Duodenal mucosa (tissue), 2 donors: Measurements from ENCODE around the gene CAPS.

Experiments
- H3K27ac ChIP-seq: one replicate; pipeline ENCODE4 v1.7.0; 2013; ENCODE audit warnings: low read depth, low read length
- H3K27me3 ChIP-seq, 2 donors: one replicate each; pipeline ENCODE4 v1.7.0; 2013; ENCODE audit warnings: low read length in 2 of 2, control low read depth in 1 of 2; ENCODE audit not compliant: insufficient read depth in 2 of 2, control insufficient read depth in 1 of 2
- H3K36me3 ChIP-seq, 2 donors: one replicate each; pipeline ENCODE4 v1.7.0; 2013; ENCODE audit warnings: low read length in 2 of 2, control low read depth in 1 of 2; ENCODE audit not compliant: insufficient read depth in 2 of 2, control insufficient read depth in 1 of 2
- H3K4me1 ChIP-seq, 2 donors: one replicate each; pipeline ENCODE4 v1.7.0; 2013; ENCODE audit warnings: low read length in 2 of 2, control low read depth in 1 of 2; ENCODE audit not compliant: insufficient read depth in 2 of 2, control insufficient read depth in 1 of 2
- H3K4me3 ChIP-seq, 2 donors: one replicate each; pipeline ENCODE4 v1.7.0; 2013; ENCODE audit warnings: low read length in 2 of 2, low read depth in 1 of 2
- H3K9ac ChIP-seq, 2 donors: one replicate each; pipeline ENCODE4 v1.7.0; 2013; ENCODE audit warnings: low read length in 2 of 2, low read depth in 1 of 2
- H3K9me3 ChIP-seq, 2 donors: one replicate each; pipeline ENCODE4 v1.7.0; 2013; ENCODE audit warnings: low read length in 2 of 2, control low read depth in 1 of 2; ENCODE audit not compliant: control insufficient read depth in 1 of 2

Gene CAPS

DNA sequence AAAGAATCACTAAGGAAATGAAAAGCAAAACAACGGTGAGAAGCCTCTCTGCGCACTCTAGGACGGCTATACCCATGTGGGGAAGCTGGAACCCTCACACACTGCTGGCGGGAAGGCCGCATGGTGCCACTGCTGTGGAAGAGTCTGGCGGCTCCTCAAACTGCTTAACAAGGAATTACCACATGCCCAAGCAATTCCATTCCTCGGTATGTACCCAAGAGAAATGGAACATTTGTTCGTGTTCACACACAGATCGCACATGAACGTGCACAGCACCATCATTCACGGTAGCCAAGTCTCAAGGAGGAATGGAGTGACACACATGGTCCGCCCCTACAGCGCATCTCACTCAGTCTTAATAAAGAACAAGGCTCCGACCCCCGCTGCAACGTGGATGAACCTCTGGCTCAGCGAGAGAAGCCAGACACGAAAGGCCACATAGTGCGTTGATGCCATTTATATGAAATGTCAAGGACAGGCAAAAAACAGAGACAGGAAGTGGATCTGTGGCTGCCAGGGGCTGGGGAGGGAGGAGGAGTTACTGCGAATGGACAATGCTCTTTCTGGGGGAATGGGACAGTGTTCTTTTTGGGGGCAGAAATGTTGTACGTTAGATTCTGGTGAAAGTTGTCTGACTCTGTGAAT lies 7.6 kb downstream of the CAPS start:
- no peak overlapping the region for H3K9ac ChIP-seq
- peaks cover 53 to 93% of the 10 kb centered on the region in 2 donors for H3K36me3 ChIP-seq
- no peak overlapping the region for H3K4me3 ChIP-seq
- no peak overlapping the region for H3K27ac ChIP-seq
- H3K4me1 ChIP-seq, result peaks cover 4 to 13% of the 10 kb centered on the region in 2 donors
- no peaks in the 10 kb centered on the region for H3K9me3 ChIP-seq
- no peaks in the 10 kb centered on the region for H3K27me3 ChIP-seq

DNA sequence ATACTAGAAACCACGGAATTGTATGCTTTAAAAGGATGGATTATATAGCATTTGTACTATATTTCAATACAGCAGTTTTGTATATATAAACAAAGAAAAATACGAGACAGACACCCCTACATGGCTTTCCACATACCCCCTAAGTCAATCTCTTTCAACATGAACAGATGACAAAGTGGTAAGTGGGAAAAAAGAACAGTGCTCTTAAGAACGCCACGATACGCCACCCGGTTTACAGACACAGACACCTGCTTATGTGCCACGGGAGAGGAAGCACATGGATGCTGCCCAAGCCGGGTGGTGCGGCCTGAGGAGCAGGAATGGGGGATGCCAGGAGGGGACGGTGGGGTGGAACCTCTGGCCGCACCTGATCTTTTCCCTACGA lies 8.1 kb downstream of the CAPS start:
- peaks cover 4 to 13% of the 10 kb centered on the region in 2 donors for H3K4me1 ChIP-seq
- peaks cover 53 to 93% of the 10 kb centered on the region in 2 donors for H3K36me3 ChIP-seq
- no peak overlapping the region for H3K9ac ChIP-seq
- H3K27me3 ChIP-seq, result no peaks in the 10 kb centered on the region
- H3K4me3 ChIP-seq, result no peak overlapping the region
- H3K9me3 ChIP-seq, result no peaks in the 10 kb centered on the region
- H3K27ac ChIP-seq, result no peak overlapping the region

DNA sequence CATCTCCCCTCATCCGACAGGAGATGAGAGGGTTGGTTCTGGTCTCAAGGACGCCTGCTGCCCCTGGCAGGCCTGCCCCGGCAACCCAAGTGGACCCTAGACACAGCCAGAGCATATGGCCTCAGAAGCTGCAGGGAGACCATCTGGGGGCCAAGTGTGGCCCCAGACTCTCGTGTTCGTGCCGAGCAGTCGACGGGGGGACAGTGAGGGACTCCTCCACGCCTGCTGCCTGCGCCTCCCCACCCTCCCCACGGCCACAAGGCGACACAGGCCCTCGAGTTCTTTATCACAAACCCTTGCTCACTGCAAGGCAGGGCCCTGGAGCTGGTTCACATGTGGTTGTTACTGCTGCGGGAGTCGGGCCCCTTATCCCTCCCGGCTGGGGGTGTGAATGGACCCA lies 9.3 kb downstream of the CAPS start:
- H3K27ac ChIP-seq, result no peak overlapping the region
- H3K36me3 ChIP-seq, result peaks cover 49 to 94% of the 10 kb centered on the region in 2 donors
- no peak overlapping the region for H3K4me3 ChIP-seq
- H3K4me1 ChIP-seq, result peaks cover 4 to 16% of the 10 kb centered on the region in 2 donors
- no peak overlapping the region for H3K9ac ChIP-seq
- no peaks in the 10 kb centered on the region for H3K27me3 ChIP-seq
- H3K9me3 ChIP-seq, result no peaks in the 10 kb centered on the region

DNA sequence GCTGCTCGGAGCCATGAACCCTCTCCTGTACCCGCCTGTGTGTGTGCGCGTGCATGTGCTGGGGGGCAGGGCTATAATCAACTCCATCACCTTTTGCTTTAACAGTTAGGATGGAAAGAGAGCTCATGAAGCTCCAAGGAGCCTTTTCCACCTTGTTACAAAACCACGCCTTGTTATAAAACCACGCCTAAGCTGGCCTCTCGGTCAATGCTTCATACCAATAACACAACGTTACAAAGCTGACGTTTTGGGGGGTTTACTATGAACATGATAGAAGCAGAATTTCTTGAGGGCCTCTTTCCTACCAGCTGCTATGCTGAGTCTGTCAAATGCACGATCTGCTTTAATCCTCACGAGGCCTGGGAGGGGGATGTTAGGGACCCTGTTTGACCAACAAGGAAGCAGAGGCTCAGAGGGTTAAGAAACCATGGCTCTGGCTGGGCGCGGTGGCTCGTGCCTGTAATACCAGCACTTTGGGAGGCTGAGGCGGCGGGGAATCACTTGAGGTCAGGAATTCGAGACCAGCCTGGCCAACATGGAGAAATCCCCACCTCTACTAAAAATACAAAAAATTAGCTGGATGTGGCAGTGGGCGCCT lies 11.9 kb downstream of the CAPS start:
- H3K27ac ChIP-seq, result no peak overlapping the region
- H3K9me3 ChIP-seq, result no peaks in the 10 kb centered on the region
- peaks cover 64 to 99% of the 10 kb centered on the region in 2 donors for H3K36me3 ChIP-seq
- no peak overlapping the region for H3K9ac ChIP-seq
- peaks cover 4 to 16% of the 10 kb centered on the region in 2 donors for H3K4me1 ChIP-seq
- H3K27me3 ChIP-seq, result no peaks in the 10 kb centered on the region
- no peak overlapping the region for H3K4me3 ChIP-seq

DNA sequence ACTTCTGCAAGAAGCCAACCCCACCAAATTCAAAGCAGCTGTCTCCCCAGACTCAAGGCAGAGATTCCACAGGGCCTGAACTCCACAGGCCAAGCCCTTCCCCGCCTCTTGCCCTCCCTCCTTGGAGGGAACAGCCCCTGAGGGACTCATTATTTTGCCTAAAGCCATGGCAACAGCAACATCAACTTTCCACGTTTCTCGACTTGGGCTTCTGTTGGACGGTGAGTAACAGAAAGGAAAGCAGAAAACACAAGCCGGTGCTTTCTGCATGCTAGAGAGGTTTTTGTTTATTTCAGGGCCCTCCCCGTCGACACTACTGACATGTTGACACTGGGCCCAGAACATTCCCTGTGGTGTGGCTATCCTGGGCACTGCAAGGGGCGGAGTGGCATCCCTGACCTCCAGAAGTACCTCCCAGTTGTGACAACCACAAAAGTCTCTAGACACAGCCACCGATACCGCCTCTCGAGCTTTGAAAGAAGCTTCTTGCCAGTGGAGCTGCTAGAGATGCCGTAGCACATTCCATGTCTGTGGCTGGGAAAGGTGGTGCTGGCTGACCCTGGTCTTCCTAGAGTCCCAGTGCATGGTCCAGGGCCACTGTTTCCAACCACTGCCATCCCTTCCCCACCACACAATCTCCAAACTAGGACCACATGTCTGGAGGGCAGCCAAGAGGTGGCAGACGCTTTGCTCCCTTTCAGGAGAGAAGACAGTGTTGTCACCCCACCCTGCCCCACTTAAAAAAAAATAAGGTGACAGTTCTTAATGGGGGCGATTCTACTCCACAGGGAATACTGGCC lies 12.8 kb downstream of the CAPS start:
- H3K27ac ChIP-seq, result peak overlapping the region; percentile 11
- no peaks in the 10 kb centered on the region for H3K9me3 ChIP-seq
- H3K9ac ChIP-seq, result no peak overlapping the region

DNA sequence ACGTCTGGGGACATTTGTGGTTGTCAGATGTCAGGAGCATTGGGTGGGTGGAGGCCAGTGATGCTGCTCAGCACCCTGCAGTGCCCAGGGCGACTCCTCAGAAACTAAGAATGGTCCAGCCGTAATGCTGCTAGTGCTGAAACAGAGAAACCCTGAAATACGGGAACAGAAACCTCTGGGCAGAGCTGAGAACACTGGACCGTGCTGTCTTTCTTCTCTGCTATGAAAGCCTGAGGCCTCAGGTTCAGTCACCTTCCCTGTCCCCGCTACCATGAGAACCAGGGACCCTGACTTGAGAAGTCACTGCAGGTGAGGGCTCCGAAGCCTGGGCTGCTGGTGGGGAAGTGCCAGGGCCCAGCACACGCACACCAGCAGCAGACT lies 13.4 kb downstream of the CAPS start:
- H3K4me1 ChIP-seq, result peaks cover 4 to 16% of the 10 kb centered on the region in 2 donors
- no peak overlapping the region for H3K27ac ChIP-seq
- H3K4me3 ChIP-seq, result no peak overlapping the region
- H3K9ac ChIP-seq, result no peak overlapping the region
- peaks cover 58 to 99% of the 10 kb centered on the region in 2 donors for H3K36me3 ChIP-seq
- no peaks in the 10 kb centered on the region for H3K27me3 ChIP-seq
- H3K9me3 ChIP-seq, result no peaks in the 10 kb centered on the region

More for the DNA sequence above, 12.8 kb downstream of the CAPS start:
- Histone ChIP-seq H3K27me3 (no peaks in the 10 kb centered on the region), H3K4me1 (peaks cover 4 to 16% of the 10 kb centered on the region in 2 donors), H3K36me3 (peaks cover 63 to 99% of the 10 kb centered on the region in 2 donors), H3K4me3 (no peak overlapping the region)

DNA sequence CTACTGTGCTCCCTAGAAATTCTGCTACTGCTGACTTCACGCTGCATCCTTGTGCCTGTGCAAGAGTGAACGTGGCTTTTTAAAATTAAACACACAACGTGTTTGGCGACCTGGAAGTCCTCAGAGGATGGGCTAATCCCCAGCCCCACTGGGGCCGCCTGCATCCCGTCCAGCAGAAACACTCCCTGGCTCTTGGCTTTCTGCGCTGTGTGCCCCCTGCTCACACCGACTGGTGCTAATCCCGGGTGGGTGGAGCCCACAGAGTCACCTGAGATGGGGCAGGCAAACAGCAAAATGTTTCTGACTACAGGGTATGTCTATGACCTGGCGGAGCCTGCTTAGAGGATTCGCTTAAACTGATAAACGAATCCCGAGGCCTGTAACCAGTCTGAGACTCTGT lies 15.1 kb downstream of the CAPS start:
- H3K4me3 ChIP-seq, result no peak overlapping the region
- no peak overlapping the region for H3K9ac ChIP-seq
- peaks cover 49 to 97% of the 10 kb centered on the region in 2 donors for H3K36me3 ChIP-seq
- H3K27me3 ChIP-seq, result no peaks in the 10 kb centered on the region
- no peak overlapping the region for H3K27ac ChIP-seq
- peaks cover 4 to 16% of the 10 kb centered on the region in 2 donors for H3K4me1 ChIP-seq
- no peaks in the 10 kb centered on the region for H3K9me3 ChIP-seq

DNA sequence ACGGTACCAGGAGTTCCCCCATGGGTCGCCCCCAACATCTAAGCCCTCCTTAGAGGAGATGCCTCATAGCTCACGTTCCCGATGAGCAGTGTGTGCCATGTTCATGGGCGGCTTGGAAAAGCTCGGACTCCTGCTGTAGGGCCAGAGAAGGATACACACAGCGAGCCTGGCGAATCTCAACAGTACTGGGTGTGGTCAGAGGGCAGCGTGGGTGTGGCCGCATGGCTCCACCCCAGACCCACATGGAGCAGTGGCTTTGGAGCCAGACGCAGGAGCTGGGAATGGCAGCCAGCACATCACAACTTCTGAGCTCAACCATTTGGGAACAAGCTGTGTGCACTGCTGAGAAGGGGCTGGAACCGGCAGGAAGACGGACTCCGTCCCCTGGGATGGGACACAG lies 15.6 kb downstream of the CAPS start:
- H3K27ac ChIP-seq, result no peak overlapping the region
- H3K36me3 ChIP-seq, result peaks cover 44 to 94% of the 10 kb centered on the region in 2 donors

DNA sequence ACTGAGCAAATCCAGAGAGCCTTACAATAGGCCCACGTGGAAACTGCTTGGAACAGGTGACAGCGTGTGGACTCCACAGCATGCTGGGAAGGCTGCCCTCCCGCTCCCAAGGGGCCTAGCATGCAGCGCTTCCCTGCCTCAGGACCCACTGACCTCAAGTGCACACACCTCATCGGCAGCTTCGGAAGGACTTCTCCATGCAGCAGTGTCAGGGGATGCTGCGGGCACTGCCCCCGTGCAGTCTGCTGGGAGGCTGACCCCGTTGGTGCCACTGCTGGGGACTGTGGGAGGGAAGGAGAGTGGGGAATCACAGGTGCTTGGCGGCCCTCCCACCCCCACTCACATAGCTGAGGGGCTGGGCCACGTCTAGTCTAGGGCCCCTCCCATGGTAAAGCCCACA lies 17.2 kb downstream of the CAPS start:
- Histone ChIP-seq H3K27me3 (no peaks in the 10 kb centered on the region), H3K9ac (no peak overlapping the region), H3K36me3 (peaks cover 30 to 86% of the 10 kb centered on the region in 2 donors), H3K4me3 (no peak overlapping the region), H3K9me3 (no peaks in the 10 kb centered on the region), H3K4me1 (peaks cover 0 to 14% of the 10 kb centered on the region in 2 donors), H3K27ac (no peak overlapping the region)

More for the DNA sequence above, 15.6 kb downstream of the CAPS start:
- no peaks in the 10 kb centered on the region for H3K9me3 ChIP-seq
- no peak overlapping the region for H3K9ac ChIP-seq
- peaks cover 4 to 16% of the 10 kb centered on the region in 2 donors for H3K4me1 ChIP-seq
- H3K27me3 ChIP-seq, result no peaks in the 10 kb centered on the region
- no peak overlapping the region for H3K4me3 ChIP-seq

DNA sequence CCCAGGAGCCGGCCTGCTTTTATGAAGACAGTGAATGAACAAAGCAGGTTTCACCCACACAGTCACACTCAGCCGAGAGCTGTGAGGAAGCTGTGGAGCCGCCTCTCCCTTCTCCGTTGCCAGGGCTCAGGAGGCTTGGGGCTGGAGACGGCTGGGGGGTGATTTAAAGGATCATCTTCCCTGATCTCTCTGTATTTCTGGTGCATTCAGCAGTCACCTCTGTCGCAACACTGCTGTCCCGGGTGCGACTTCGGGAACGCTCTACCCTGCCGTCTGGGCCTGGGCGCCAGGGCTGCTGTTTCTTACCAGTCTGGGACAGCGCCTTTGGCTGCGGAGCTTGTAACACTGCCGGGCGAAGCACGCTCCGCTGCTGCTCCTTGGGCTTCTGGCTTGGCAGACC lies 18.1 kb downstream of the CAPS start:
- H3K4me1 ChIP-seq, result peaks cover 0 to 11% of the 10 kb centered on the region in 2 donors

More for the DNA sequence above, 18.1 kb downstream of the CAPS start:
- H3K27me3 ChIP-seq, result no peaks in the 10 kb centered on the region
- no peaks in the 10 kb centered on the region for H3K9me3 ChIP-seq
- no peak overlapping the region for H3K4me3 ChIP-seq
- H3K9ac ChIP-seq, result no peak overlapping the region
- no peak overlapping the region for H3K27ac ChIP-seq
- peaks cover 31 to 83% of the 10 kb centered on the region in 2 donors for H3K36me3 ChIP-seq
